H1 (cell line): ENCODE results near the gene SDF2L1. TPM values are rescaled to one million over a fixed set of nuclear protein-coding genes. Genes with fewer than 3 reads are reported as not detected.

Experiments used
- CTCF ChIA-PET: fragments of 300-600 bp; sonication (Branson Sonifier 250); formaldehyde crosslinking; loops from one replicate; lab custom pipeline; 2021; ENCODE audit not compliant: partially characterized antibody; lab: Charles Lee
- POLR2A ChIA-PET: fragments of 300-600 bp; sonication (Branson Sonifier 250); formaldehyde crosslinking; loops from one replicate; lab custom pipeline; 2021; ENCODE audit warnings: inconsistent platforms; ENCODE audit not compliant: partially characterized antibody; lab: Charles Lee
- DNase-seq, 2 experiments: peaks; one replicate each; pipeline versions ENCODE4 v3.0.0 to v3.0.0-alpha.2; 2010 to 2022; ENCODE audit warnings: low spot score in 2 of 2, low read depth in 1 of 2, mixed read lengths in 1 of 2
- FAIRE-seq: peaks from 2 replicates; lab custom pipeline; 2011; peaks lifted over from hg19 to GRCh38; lab: Jason Lieb, UNC
- H2AFZ ChIP-seq: 2 replicates; pipeline ENCODE4 v1.8.1; 2012; ENCODE audit warnings: low read length, inconsistent platforms
- H2AK5ac ChIP-seq: 2 replicates; pipeline ENCODE4 v1.6.1; 2013; ENCODE audit warnings: low read depth, low read length
- H2BK120ac ChIP-seq: replicated peaks from 2 replicates; pipeline ENCODE3; 2013; ENCODE audit warnings: low read depth, low read length, inconsistent platforms
- H2BK12ac ChIP-seq: 2 replicates; pipeline ENCODE4 v1.6.1; 2013; ENCODE audit warnings: low read depth, low read length
- H2BK15ac ChIP-seq: 2 replicates; pipeline ENCODE4 v1.6.1; 2013; ENCODE audit warnings: low read length
- H2BK20ac ChIP-seq: 2 replicates; pipeline ENCODE4 v1.6.1; 2013; ENCODE audit warnings: low read length
- H2BK5ac ChIP-seq: 2 replicates; pipeline ENCODE4 v1.6.1; 2013; ENCODE audit warnings: low read depth, low read length
- H3K14ac ChIP-seq: 2 replicates; pipeline ENCODE4 v1.6.1; 2013; ENCODE audit warnings: inconsistent platforms; ENCODE audit not compliant: insufficient read length
- H3K18ac ChIP-seq: 2 replicates; pipeline ENCODE4 v1.6.1; 2013; ENCODE audit warnings: low read length; ENCODE audit errors: extremely low read depth
- H3K23ac ChIP-seq: 2 replicates; pipeline ENCODE4 v1.6.1; 2013; ENCODE audit warnings: inconsistent platforms; ENCODE audit not compliant: insufficient read length
- H3K23me2 ChIP-seq: 2 replicates; pipeline ENCODE4 v1.6.1; 2013; ENCODE audit warnings: low read depth, low read length
- H3K27ac ChIP-seq: 2 replicates; pipeline ENCODE4 v1.6.1; 2011; ENCODE audit warnings: low read depth, low read length, inconsistent platforms
- H3K27me3 ChIP-seq, 4 experiments: replicated peaks in 1 of 4; 1 replicate in 1 of 4; 2 replicates in 3 of 4; pipeline versions ENCODE4 v1.6.1 to v1.8.1; 2011 to 2013; ENCODE audit warnings: low read length in 3 of 4, mild to moderate bottlenecking in 3 of 4, inconsistent platforms in 2 of 4, mixed read lengths in 2 of 4, moderate library complexity in 1 of 4; ENCODE audit not compliant: control insufficient read depth in 3 of 4, insufficient read depth in 3 of 4; ENCODE audit errors: extremely low read depth in 1 of 4
- H3K36me3 ChIP-seq, 4 experiments: 2 replicates each; pipeline versions ENCODE4 v1.6.1 to v1.8.1; 2011 to 2013; ENCODE audit warnings: mild to moderate bottlenecking in 4 of 4, low read length in 3 of 4, moderate library complexity in 2 of 4, control low read depth in 1 of 4, inconsistent platforms in 1 of 4; ENCODE audit not compliant: insufficient read depth in 4 of 4, control insufficient read depth in 2 of 4
- H3K4ac ChIP-seq: replicated peaks from 2 replicates; pipeline ENCODE3; 2013; ENCODE audit warnings: low read length, low read depth, mixed read lengths, inconsistent platforms; ENCODE audit not compliant: insufficient read length
- H3K4me1 ChIP-seq, 4 experiments: replicated peaks in 1 of 4; 1 replicate in 1 of 4; 2 replicates in 3 of 4; pipeline versions ENCODE4 v1.6.1 to v1.8.1; 2011 to 2013; ENCODE audit warnings: low read length in 3 of 4, inconsistent platforms in 2 of 4, mixed read lengths in 1 of 4; ENCODE audit not compliant: insufficient read depth in 4 of 4, control insufficient read depth in 3 of 4
- H3K4me2 ChIP-seq, 2 experiments: 2 replicates each; pipeline versions ENCODE4 v1.6.1 to v1.8.1; 2011 to 2013; ENCODE audit warnings: low read depth in 2 of 2, low read length in 2 of 2, control low read depth in 1 of 2, inconsistent platforms in 1 of 2, mild to moderate bottlenecking in 1 of 2; ENCODE audit not compliant: insufficient read depth in 1 of 2
- H3K4me3 ChIP-seq, 4 experiments: fragments of 200-600, 300-600 bp in 1 of 4; sonication (generic), shearing (Covaris generic), sonication (Bioruptor Twin) in 1 of 4; 2 replicates each; pipeline versions ENCODE4 v1.5.1 to v1.8.1; 2011 to 2016; ENCODE audit warnings: low read length in 4 of 4, low read depth in 3 of 4, control low read depth in 2 of 4, inconsistent platforms in 2 of 4, mild to moderate bottlenecking in 2 of 4, mixed read lengths in 1 of 4, moderate library complexity in 1 of 4; ENCODE audit not compliant: insufficient read depth in 2 of 4; ENCODE audit errors: extremely low read depth in 1 of 4
- H3K56ac ChIP-seq: replicated peaks from 2 replicates; pipeline ENCODE3; 2013; ENCODE audit warnings: low read depth, mild to moderate bottlenecking, mixed read lengths, low read length, inconsistent platforms; ENCODE audit not compliant: insufficient read length
- H3K79me1 ChIP-seq: 2 replicates; pipeline ENCODE4 v1.6.1; 2013; ENCODE audit warnings: low read depth, low read length, control low read depth
- H3K79me2 ChIP-seq, 2 experiments: 2 replicates each; pipeline versions ENCODE4 v1.6.1 to v1.8.1; 2012 to 2013; ENCODE audit warnings: low read length in 2 of 2, mild to moderate bottlenecking in 2 of 2, inconsistent platforms in 1 of 2; ENCODE audit not compliant: insufficient read depth in 2 of 2, control insufficient read depth in 1 of 2
- H3K9ac ChIP-seq, 4 experiments: replicated peaks in 1 of 4; 1 replicate in 1 of 4; 2 replicates in 3 of 4; pipeline versions ENCODE4 v1.6.1 to v1.8.1; 2011 to 2013; ENCODE audit warnings: low read depth in 3 of 4, low read length in 3 of 4, control low read depth in 2 of 4, mild to moderate bottlenecking in 2 of 4, moderate library complexity in 2 of 4, inconsistent platforms in 1 of 4; ENCODE audit errors: extremely low read depth in 1 of 4
- H3K9me3 ChIP-seq, 2 experiments: 2 replicates each; pipeline versions ENCODE4 v1.6.1 to v1.8.1; 2012 to 2013; ENCODE audit warnings: mild to moderate bottlenecking in 2 of 2, moderate library complexity in 2 of 2, control low read depth in 1 of 2, inconsistent platforms in 1 of 2, low read depth in 1 of 2, low read length in 1 of 2, mixed read lengths in 1 of 2; ENCODE audit not compliant: insufficient read depth in 2 of 2
- H4K20me1 ChIP-seq, 2 experiments: replicated peaks in 1 of 2; 2 replicates each; pipeline versions ENCODE3 to v1.8.1; 2011 to 2013; ENCODE audit warnings: inconsistent platforms in 2 of 2, low read length in 2 of 2, mild to moderate bottlenecking in 1 of 2; ENCODE audit not compliant: insufficient read depth in 2 of 2, control insufficient read depth in 1 of 2
- H4K5ac ChIP-seq: 2 replicates; pipeline ENCODE4 v1.6.1; 2013; ENCODE audit warnings: low read length, low read depth, mixed read lengths, inconsistent platforms; ENCODE audit not compliant: insufficient read length
- H4K8ac ChIP-seq: 2 replicates; pipeline ENCODE4 v1.8.0; 2013; ENCODE audit warnings: mild to moderate bottlenecking, moderate library complexity, low read length, inconsistent platforms; ENCODE audit not compliant: insufficient read depth; ENCODE audit errors: extremely low read depth
- H4K91ac ChIP-seq: replicated peaks from 2 replicates; pipeline ENCODE3; 2013; ENCODE audit warnings: low read length, mixed read lengths, inconsistent platforms; ENCODE audit not compliant: insufficient read length
- BACH1 ChIP-seq: IDR thresholded peaks from 2 replicates; pipeline ENCODE4 v1.6.1; 2012; ENCODE audit warnings: low read length, improper control_type of control experiment
- CHD2 ChIP-seq: IDR thresholded peaks from 2 replicates; pipeline ENCODE4 v1.6.1; 2012; ENCODE audit warnings: low read length, improper control_type of control experiment
- CTBP2 ChIP-seq: IDR thresholded peaks from 2 replicates; pipeline ENCODE4 v1.7.0; 2011; ENCODE audit warnings: borderline replicate concordance, mild to moderate bottlenecking, moderate library complexity, mixed read lengths, low read length; ENCODE audit not compliant: insufficient read depth, insufficient read length
- CTCF ChIP-seq, 3 experiments: IDR thresholded peaks; 1 replicate in 2 of 3; 2 replicates in 1 of 3; pipeline versions ENCODE4 v1.5.1 to v1.6.1; 2011; ENCODE audit warnings: low read length in 3 of 3, mild to moderate bottlenecking in 3 of 3, inconsistent platforms in 2 of 3, low read depth in 1 of 3, moderate library complexity in 1 of 3; ENCODE audit not compliant: insufficient read depth in 1 of 3; ENCODE audit errors: control extremely low read depth in 1 of 3
- E2F6 ChIP-seq: IDR thresholded peaks from 2 replicates; pipeline ENCODE4 v1.6.1; 2012; ENCODE audit warnings: inconsistent platforms
- EZH2 ChIP-seq: fragments of 200-600 bp; sonication (generic); IDR thresholded peaks from 2 replicates; pipeline ENCODE4 v1.7.1; 2012; ENCODE audit warnings: low read depth, mild to moderate bottlenecking, moderate library complexity, low read length, inconsistent platforms; ENCODE audit not compliant: severe bottlenecking
- RAD21 ChIP-seq, 2 experiments: IDR thresholded peaks in 1 of 2; conservative IDR thresholded peaks in 1 of 2; 2 replicates each; pipeline ENCODE4 v1.6.1; 2011; ENCODE audit warnings: low read depth in 2 of 2, low read length in 2 of 2, improper control_type of control experiment in 1 of 2, inconsistent platforms in 1 of 2, mild to moderate bottlenecking in 1 of 2, moderate library complexity in 1 of 2
- TAF7 ChIP-seq: optimal IDR thresholded peaks from 2 replicates; pipeline ENCODE3; 2011; ENCODE audit warnings: low read depth, mild to moderate bottlenecking, inconsistent platforms, low read length, moderate library complexity, borderline replicate concordance
- WGBS, 2 experiments: shearing (Covaris generic) in 1 of 2; methylation state at CpG; one replicate each; pipeline versions ENCODE4 v1.1.6 to v1.1.7; 2013 to 2015; ENCODE audit warnings: low lambda C conversion rate in 2 of 2, mixed read lengths in 2 of 2, inconsistent platforms in 1 of 2, low coverage in 1 of 2, missing lambda C conversion rate in 1 of 2; ENCODE audit not compliant: insufficient replicate concordance in 2 of 2, insufficient coverage in 1 of 2, insufficient read length in 1 of 2; ENCODE audit errors: extremely low coverage in 1 of 2, missing lambda C conversion rate in 1 of 2; 5-methylcytosine and 5-hydroxymethylcytosine counted together
- polyA plus RNA-seq, 7 experiments: library from polyadenylated mRNA; depleted of rRNA in 3 of 7; stranded (reverse) in 5 of 7; unstranded in 2 of 7; fragments of >200 nt in 5 of 7; fragments of 200-250 nt in 2 of 7; gene quantifications; 1 replicate in 5 of 7; 2 replicates in 1 of 7; 4 replicates in 1 of 7; pipeline versions ENCODE4 v1.2.1 to v1.2.3, GENCODE V29; 2011 to 2013; ENCODE audit warnings: missing spikeins in 2 of 7, mixed read lengths in 2 of 7
- total RNA-seq: library from RNA; stranded (reverse); fragmentation: NEBNext Ultra II Directional; extraction: Animal tissue kit (Norgen Biotek cat#: 25700); gene quantifications from 2 replicates; pipeline ENCODE4 v1.2.1, GENCODE V29; 2021

Gene SDF2L1
- total and polyA plus RNA-seq, 2 of the 8 experiments (the other 6 are each of a cell fraction or from before 2014, with no cell fraction given): 51.1 to 59.6 TPM

GRCh38 chr22:21622919-21623647, 19.0 kb upstream of the SDF2L1 start:
- Histone ChIP-seq H3K4me3 (no peak overlapping the region), H2AFZ (no peak overlapping the region), H3K27me3 (no peaks in the 10 kb centered on the region), H3K4me2 (no peak overlapping the region), H3K4me1 (no peaks in the 10 kb centered on the region; a peak in 4 of 7 replicates), H3K23me2 (no peaks in the 10 kb centered on the region), H3K9ac (no peak overlapping the region), H2AK5ac (no peak overlapping the region), H3K9me3 (no peaks in the 10 kb centered on the region), H3K56ac (no peak overlapping the region), H2BK120ac (no peak overlapping the region), H3K79me1 (peaks cover 18% of the 10 kb centered on the region), H4K91ac (no peak overlapping the region), H2BK20ac (no peak overlapping the region), H2BK12ac (no peak overlapping the region), H4K20me1 (peaks cover 32 to 43% of the 10 kb centered on the region in 2 experiments), H3K18ac (no peak overlapping the region), H2BK15ac (no peak overlapping the region), H3K23ac (no peak overlapping the region), H3K4ac (no peak overlapping the region), H3K27ac (no peak overlapping the region), H3K14ac (no peak overlapping the region), H2BK5ac (no peak overlapping the region), H4K5ac (no peak overlapping the region), H3K79me2 (peaks cover 0 to 18% of the 10 kb centered on the region in 2 experiments; a peak in 1 of 4 replicates), H4K8ac (no peak overlapping the region), H3K36me3 (peaks cover 0 to 11% (median under 1%) of the 10 kb centered on the region in 4 experiments; a peak in 4 of 8 replicates)
- WGBS, 2 experiments: 93% methylated on average over 23 of the region's 23 CpGs; no CpG with 5 or more reads in 1 of the 2 experiments
- POLR2A ChIA-PET: interaction anchor here (1.0 to 1.9 kb wide), 4 partner anchors 13 to 57 kb away, joined by 3 to 5 read pairs (median 4); no protein-coding TSS in a partner anchor
- no peak for FAIRE-seq
- no peak for DNase-seq
- CTCF ChIA-PET: interaction anchor here (0.5 to 24.1 kb wide), 16 partner anchors 8 to 337 kb away, joined by 3 to 499 read pairs (median 6); partner anchors contain the start of genes CCDC116 and SDF2L1
- TF ChIP-seq CTCF (IDR thresholded peaks at IDR 0.05; ENCODE audit: control extremely low read depth in 1 of 3, insufficient read depth in 1 of 3, low read depth in 1 of 3, low read length in 3 of 3): no peak
- TF ChIP-seq CHD2: no peak
- no peak for TF ChIP-seq EZH2
- no peak for TF ChIP-seq E2F6
- no peak for TF ChIP-seq CTBP2
- no peak for TF ChIP-seq RAD21 (IDR thresholded peaks at IDR 0.05 in 1 of 2, conservative IDR thresholded peaks at IDR 0.05 in 1 of 2; ENCODE audit: low read depth in 2 of 2, low read length in 2 of 2)
- no peak for TF ChIP-seq TAF7
- no peak for TF ChIP-seq BACH1
